Endothelial cell of umbilical vein (primary cell): ENCODE data around the gene PLSCR2. TPM values are rescaled to one million over a fixed set of nuclear protein-coding genes. Genes with fewer than 3 reads are reported as not detected.
A peak's percentile ranks its signal among the peaks of the same experiment; 100 is the strongest.

Experiments
- BruUV-seq: library from RNA; stranded (reverse); fragments of 400-500 nt; replicated peaks from 2 replicates; lab custom pipeline; 2021; lab: Mats Ljungman, UMichigan
- CTCF ChIA-PET: fragments of 300-600, 350-600 bp; sonication (Branson Sonifier 250); formaldehyde crosslinking; loops from one replicate; lab custom pipeline; 2021; ENCODE audit warnings: antibody characterized with exemption, inconsistent platforms; lab: Charles Lee
- POLR2A ChIA-PET: fragments of 300-600, 350-600 bp; sonication (Branson Sonifier 250); formaldehyde crosslinking; loops from one replicate; lab custom pipeline; 2021; ENCODE audit warnings: antibody characterized with exemption, inconsistent platforms; lab: Charles Lee
- DNase-seq: peaks from one replicate; pipeline ENCODE4 v3.0.0-alpha.2; 2011; ENCODE audit warnings: low read depth, low spot score
- FAIRE-seq: peaks from 2 replicates; lab custom pipeline; 2011; peaks lifted over from hg19 to GRCh38; lab: Jason Lieb, UNC
- H2AFZ ChIP-seq: 2 replicates; pipeline ENCODE4 v1.6.0; 2012; ENCODE audit warnings: low read depth, low read length, control low read depth, inconsistent platforms
- H3K27ac ChIP-seq: 2 replicates; pipeline ENCODE4 v1.5.1; 2011; ENCODE audit warnings: low read depth, mild to moderate bottlenecking, control low read depth, low read length, moderate library complexity; ENCODE audit not compliant: insufficient read depth
- H3K27me3 ChIP-seq, 2 experiments: 2 replicates each; pipeline versions ENCODE4 v1.6.0 to v1.6.1; 2011; ENCODE audit warnings: low read length in 2 of 2, mixed read lengths in 1 of 2; ENCODE audit not compliant: control insufficient read depth in 2 of 2, insufficient read depth in 2 of 2
- H3K36me3 ChIP-seq, 2 experiments: 2 replicates in 1 of 2; 3 replicates in 1 of 2; pipeline ENCODE4 v1.5.1; 2011; ENCODE audit warnings: low read length in 2 of 2, mild to moderate bottlenecking in 1 of 2, moderate library complexity in 1 of 2; ENCODE audit not compliant: control insufficient read depth in 2 of 2, insufficient read depth in 2 of 2; ENCODE audit errors: extremely low read depth in 1 of 2
- H3K4me1 ChIP-seq: 3 replicates; pipeline ENCODE4 v1.5.1; 2011; ENCODE audit warnings: mild to moderate bottlenecking, low read length; ENCODE audit not compliant: control insufficient read depth, insufficient read depth; ENCODE audit errors: extremely low read depth
- H3K4me2 ChIP-seq: 2 replicates; pipeline ENCODE4 v1.6.1; 2011; ENCODE audit warnings: low read length, control low read depth, mixed read lengths; ENCODE audit not compliant: insufficient read depth
- H3K4me3 ChIP-seq, 3 experiments: fragments of 200-600 bp in 1 of 3; sonication (generic), shearing (Covaris generic) in 1 of 3; replicated peaks in 1 of 3; 2 replicates each; pipeline ENCODE4 v1.5.1; 2011 to 2016; ENCODE audit warnings: control low read depth in 3 of 3, low read length in 3 of 3, mild to moderate bottlenecking in 2 of 3, inconsistent platforms in 1 of 3, low read depth in 1 of 3, moderate library complexity in 1 of 3; ENCODE audit not compliant: insufficient read depth in 1 of 3
- H3K79me2 ChIP-seq: 2 replicates; pipeline ENCODE4 v1.6.0; 2012; ENCODE audit warnings: low read length, inconsistent platforms; ENCODE audit not compliant: control insufficient read depth, insufficient read depth
- H3K9ac ChIP-seq: replicated peaks from 2 replicates; pipeline ENCODE3; 2011; ENCODE audit warnings: low read length, control low read depth; ENCODE audit not compliant: insufficient read depth; ENCODE audit errors: extremely low read depth
- H3K9me1 ChIP-seq: replicated peaks from 3 replicates; pipeline ENCODE4 v1.6.0; 2011; ENCODE audit warnings: mild to moderate bottlenecking, low read length; ENCODE audit not compliant: control insufficient read depth, insufficient read depth; ENCODE audit errors: extremely low read depth
- H3K9me3 ChIP-seq: replicated peaks from 2 replicates; pipeline ENCODE4 v1.5.1; 2012; ENCODE audit warnings: low read length, inconsistent platforms; ENCODE audit not compliant: control insufficient read depth, insufficient read depth
- H4K20me1 ChIP-seq: replicated peaks from 2 replicates; pipeline ENCODE3; 2011; ENCODE audit warnings: mild to moderate bottlenecking, low read length; ENCODE audit not compliant: control insufficient read depth, insufficient read depth; ENCODE audit errors: extremely low read depth
- FOS ChIP-seq: IDR thresholded peaks from 2 replicates; pipeline ENCODE4 v1.6.1; 2011; ENCODE audit warnings: mild to moderate bottlenecking, low read length, moderate library complexity, borderline replicate concordance; ENCODE audit not compliant: insufficient read depth
- JUN ChIP-seq: IDR thresholded peaks from 2 replicates; pipeline ENCODE4 v1.6.1; 2011; ENCODE audit warnings: borderline replicate concordance, low read depth; ENCODE audit not compliant: insufficient read length, insufficient read depth
- MYC ChIP-seq: IDR thresholded peaks from one replicate; pipeline ENCODE4 v1.6.1; 2011; ENCODE audit warnings: mild to moderate bottlenecking, low read depth, low read length
- POLR2A ChIP-seq: IDR thresholded peaks from 2 replicates; pipeline ENCODE4 v1.6.1; 2012; ENCODE audit warnings: low read depth, mild to moderate bottlenecking, control low read depth, low read length
- POLR2AphosphoS5 ChIP-seq: IDR thresholded peaks from 2 replicates; pipeline ENCODE4 v1.6.1; 2012; ENCODE audit warnings: low read depth, mild to moderate bottlenecking, control low read depth, low read length, moderate library complexity; ENCODE audit not compliant: insufficient read depth
- dilution Hi-C: fragments of 300-500 bp; cut with MboI; formaldehyde crosslinking; loops from one replicate; pipeline ENCODE4 v1.15.0; 2019; ENCODE audit warnings: low sequenced_read_pairs; ENCODE audit not compliant: extremely low pct_ligation_motif_present
- intact Hi-C: fragments of 100-400 bp; cut with micrococcal nuclease; formaldehyde crosslinking; loops from one replicate; pipeline ENCODE4 v1.10.0; 2022
- polyA plus RNA-seq, 4 experiments: library from polyadenylated mRNA; depleted of rRNA in 3 of 4; stranded (reverse) in 3 of 4; unstranded in 1 of 4; fragments of >200 nt; gene quantifications; 2 replicates each; pipeline versions ENCODE4 v1.2.1 to v1.2.3, GENCODE V29; 2011 to 2012; ENCODE audit warnings: missing spikeins in 1 of 4
- total RNA-seq: library from RNA; stranded (reverse); gene quantifications from 2 replicates; pipeline ENCODE4 v1.2.3, GENCODE V29; 2021

The PLSCR2 gene
- total and polyA plus RNA-seq, 2 donors (not counting 3 experiments of a cell fraction or from before 2014, with no cell fraction given): not detected

DNA sequence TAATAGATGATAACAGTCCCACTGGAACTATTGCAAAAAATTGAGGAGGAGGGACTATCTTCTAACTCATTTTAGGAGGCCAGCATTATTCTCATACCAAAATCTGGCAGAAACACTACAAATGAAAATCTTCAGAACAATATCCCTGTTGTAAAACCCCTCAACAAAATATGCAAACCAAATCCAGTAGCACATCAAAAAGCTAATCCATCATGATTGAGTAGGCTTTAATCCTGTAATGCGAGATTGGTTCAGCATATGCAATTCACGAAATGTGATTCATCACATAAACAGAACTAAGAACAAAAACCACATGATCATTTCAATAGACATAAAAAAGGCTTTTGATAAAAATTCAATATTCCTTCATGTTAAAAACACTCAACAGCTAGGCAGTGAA lies 23.9 kb upstream of the PLSCR2 start:
- Histone ChIP-seq H3K9me3 (no peaks in the 10 kb centered on the region), H3K4me2 (no peak overlapping the region), H3K27ac (no peak overlapping the region), H3K4me1 (no peaks in the 10 kb centered on the region), H3K9me1 (no peaks in the 10 kb centered on the region), H3K79me2 (no peaks in the 10 kb centered on the region), H2AFZ (no peak overlapping the region), H3K27me3 (no peaks in the 10 kb centered on the region), H3K9ac (no peak overlapping the region), H4K20me1 (no peaks in the 10 kb centered on the region), H3K4me3 (no peak overlapping the region), H3K36me3 (no peaks in the 10 kb centered on the region)
- TF ChIP-seq MYC: no peak
- no peak for DNase-seq
- dilution Hi-C loops (no loop called here), intact Hi-C loops (no loop called here)
- no peak for FAIRE-seq
- CTCF ChIA-PET: interaction anchor here (0.7 to 1.2 kb wide), 2 partner anchors 11 to 21 kb away, joined by 5 to 7 read pairs; no protein-coding TSS in a partner anchor
- POLR2A ChIA-PET: no interaction called here
- BruUV-seq: no TSS peak

GRCh38 chr3:146491303-146491702 lies 21.9 kb upstream of the PLSCR2 start:
- BruUV-seq: no TSS peak
- Histone ChIP-seq H3K27ac (no peak overlapping the region), H3K36me3 (no peaks in the 10 kb centered on the region), H3K9me1 (no peaks in the 10 kb centered on the region), H4K20me1 (no peaks in the 10 kb centered on the region), H3K27me3 (no peaks in the 10 kb centered on the region), H2AFZ (no peak overlapping the region), H3K79me2 (no peaks in the 10 kb centered on the region), H3K4me1 (no peaks in the 10 kb centered on the region), H3K9ac (no peak overlapping the region), H3K9me3 (no peaks in the 10 kb centered on the region), H3K4me3 (no peak overlapping the region), H3K4me2 (no peak overlapping the region)
- DNase-seq (no peak), FAIRE-seq (no peak)
- POLR2A ChIA-PET: no interaction called here
- intact Hi-C loops: no loop called here
- dilution Hi-C loops: no loop called here
- TF ChIP-seq POLR2A (no peak), FOS (peak; percentile 50), POLR2AphosphoS5 (no peak), JUN (no peak)
- CTCF ChIA-PET: interaction anchor here (1.0 to 1.2 kb wide), 2 partner anchors 8 to 86 kb away, joined by 4 to 6 read pairs; no protein-coding TSS in a partner anchor
